LHCN-M2 (cell line): ENCODE data around the gene EPM2AIP1. TPM values are rescaled to one million over a fixed set of nuclear protein-coding genes. Genes with fewer than 3 reads are reported as not detected.
A peak's percentile ranks its signal among the peaks of the same experiment; 100 is the strongest.
"Not testable (repeated sequence)": the region's sequence is repeated elsewhere in the genome, so short reads cannot be mapped to it uniquely, and the experiment has no call there.

ENCODE experiments used
- DNase-seq: peaks from one replicate; pipeline ENCODE4 v3.0.0-alpha.2; 2012; ENCODE audit warnings: low read depth
- total RNA-seq: library from RNA; depleted of rRNA; stranded (reverse); fragments of >200 nt; gene quantifications from 2 replicates; pipeline ENCODE4 v1.2.3, GENCODE V29; 2014; rRNA removed

EPM2AIP1 gene
- total RNA-seq, 1 experiment from 2014 or later: 17.2 TPM

DNA sequence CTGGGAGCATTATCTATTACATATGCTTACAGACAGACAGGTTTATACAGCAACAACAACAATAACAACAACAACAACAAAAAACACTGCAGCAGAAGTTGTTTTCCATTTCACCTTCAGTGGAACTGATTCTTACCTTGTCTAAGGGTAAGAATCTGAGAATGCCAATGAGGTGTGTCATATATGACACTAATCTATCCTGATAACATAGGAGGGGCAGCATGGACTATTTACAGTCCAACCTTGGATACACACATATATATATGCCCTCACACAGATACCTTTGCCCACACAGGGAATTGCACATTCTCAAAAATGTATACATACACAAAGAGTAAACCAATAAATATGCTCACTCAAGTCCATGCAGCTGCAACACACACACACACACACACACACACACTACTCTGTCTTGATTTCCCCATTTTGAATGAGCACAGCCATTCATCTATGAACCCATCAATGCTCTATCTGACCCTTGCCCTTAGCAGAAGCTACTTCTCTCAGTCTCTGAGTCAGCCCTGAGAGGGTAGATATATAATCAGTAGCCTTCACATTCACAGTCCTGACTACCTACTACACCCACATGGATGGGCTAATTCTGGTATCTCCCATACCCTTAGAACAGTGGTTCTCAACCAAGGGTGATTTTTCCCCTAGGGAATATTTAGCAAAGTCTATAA, 38.3 kb downstream of the EPM2AIP1 start:
- no peak for DNase-seq

DNA sequence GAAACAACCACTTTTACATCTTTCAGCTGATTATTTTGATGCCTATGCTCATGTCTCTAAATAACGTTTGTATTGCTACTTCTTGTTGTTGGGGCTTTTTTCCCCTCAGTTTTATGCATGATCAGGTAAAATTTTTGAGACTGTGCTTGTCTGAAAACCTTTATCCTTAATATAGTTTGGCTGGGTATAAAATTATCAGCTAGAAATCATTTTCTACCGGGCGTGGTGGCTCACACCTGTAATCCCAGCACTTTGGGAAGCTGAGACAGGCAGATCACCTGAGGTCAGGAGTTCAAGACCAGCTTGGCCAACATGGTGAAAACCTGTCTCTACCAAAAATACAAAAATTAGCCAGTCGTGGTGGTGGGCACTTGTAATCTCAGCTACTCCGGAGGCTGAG, 45.1 kb downstream of the EPM2AIP1 start:
- not testable (repeated sequence) for DNase-seq

DNA sequence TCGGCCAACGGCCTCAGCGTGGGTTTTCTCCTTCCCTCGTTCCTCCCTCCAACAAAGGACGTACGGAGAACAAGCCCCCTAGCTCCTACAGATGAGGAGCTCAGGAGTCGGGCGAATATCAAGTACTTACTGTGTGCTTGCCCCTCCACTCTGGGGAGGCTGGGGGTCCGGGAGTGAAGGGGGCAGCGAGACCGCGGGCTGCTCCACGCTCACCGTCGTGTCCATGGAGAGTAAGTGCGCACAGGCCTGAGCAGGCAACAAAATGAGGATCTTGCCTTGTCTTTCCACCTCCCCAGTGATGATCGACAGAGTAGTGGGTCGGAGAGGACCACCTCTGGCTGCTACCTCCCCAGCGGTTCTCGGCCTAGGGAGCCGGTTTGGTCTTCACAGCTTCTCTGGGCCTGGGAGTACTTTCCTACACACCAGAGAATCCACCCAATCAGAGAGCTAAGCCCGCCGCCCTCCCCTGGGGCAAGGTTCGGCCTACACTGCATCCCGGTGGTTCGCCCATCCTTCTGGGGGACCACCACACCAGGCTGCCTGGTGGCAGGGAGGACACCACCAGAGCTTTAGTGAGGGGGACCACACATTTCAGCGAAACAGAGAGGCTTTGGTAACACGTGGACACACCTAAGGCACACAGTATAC, 47.5 kb downstream of the EPM2AIP1 start:
- no peak for DNase-seq

DNA sequence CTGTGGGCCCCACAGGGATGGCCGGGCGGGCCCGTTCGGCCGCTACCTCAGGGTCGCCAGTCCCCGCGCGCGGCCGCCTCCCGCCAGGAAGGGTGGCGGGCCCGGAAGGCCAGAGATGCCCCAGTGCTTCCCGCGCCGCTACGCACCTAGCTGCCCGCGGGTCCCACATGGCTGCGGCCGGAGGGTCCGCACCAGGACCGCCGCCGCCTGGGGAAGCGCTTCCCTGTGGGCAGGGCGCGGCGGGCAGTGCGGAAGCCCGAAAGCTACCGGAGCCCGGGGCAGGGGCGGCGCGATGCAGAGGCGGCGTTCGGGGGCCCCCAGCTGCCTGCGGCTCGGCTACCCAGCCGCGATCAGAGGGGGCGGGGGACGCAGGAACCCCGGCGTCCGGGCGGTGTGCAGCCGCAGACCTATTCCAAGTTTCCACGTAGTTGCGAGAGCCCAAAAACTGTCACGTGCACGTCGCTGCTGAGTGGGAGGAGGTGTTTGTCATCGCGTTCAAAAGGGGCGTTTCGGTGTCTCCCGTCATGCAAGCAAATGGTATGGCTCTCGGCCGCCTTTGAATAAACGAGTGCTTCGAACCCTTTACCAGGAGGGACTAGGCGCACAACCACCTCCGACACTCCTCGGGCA, 48.2 kb downstream of the EPM2AIP1 start, which contains the start of gene TRANK1:
Gene TRANK1, minus strand, starts transcription at position 414 of the 630 bp plus-strand sequence. Its CDS starts 245 bp downstream, at position 169.
- peak; percentile 66 for DNase-seq

DNA sequence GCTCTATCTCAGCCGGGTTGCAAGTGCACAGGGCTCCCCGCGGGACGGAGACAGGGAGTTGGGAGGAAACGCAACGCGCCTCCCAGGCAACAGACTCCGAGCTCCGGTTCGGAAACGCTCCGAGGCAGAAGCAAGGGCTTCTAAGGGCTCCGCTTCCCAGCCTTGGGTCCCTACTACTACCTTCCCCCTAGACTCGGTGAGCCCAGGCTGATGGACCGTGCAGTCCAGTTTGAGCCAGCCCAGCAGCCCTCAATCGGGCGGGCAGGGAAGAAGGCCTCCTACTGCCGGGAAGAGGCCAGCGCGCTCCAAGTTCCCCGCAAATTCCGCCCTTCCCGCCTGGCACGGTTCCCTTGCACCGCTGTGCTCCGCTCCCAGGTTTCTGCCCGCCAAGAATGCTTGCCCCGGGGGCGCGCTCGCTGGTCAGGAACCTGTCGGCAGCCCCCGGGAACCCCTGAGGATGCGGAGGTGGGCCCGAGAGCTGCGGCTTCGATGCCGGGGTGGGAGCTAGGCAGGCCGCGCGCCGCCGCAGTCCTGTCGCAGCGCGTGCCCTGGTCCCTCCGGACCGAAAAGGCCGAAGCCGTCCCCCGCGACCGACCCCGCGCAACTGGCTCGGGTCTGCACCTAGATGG, 48.8 kb downstream of the EPM2AIP1 start:
- peak; percentile 59 for DNase-seq

DNA sequence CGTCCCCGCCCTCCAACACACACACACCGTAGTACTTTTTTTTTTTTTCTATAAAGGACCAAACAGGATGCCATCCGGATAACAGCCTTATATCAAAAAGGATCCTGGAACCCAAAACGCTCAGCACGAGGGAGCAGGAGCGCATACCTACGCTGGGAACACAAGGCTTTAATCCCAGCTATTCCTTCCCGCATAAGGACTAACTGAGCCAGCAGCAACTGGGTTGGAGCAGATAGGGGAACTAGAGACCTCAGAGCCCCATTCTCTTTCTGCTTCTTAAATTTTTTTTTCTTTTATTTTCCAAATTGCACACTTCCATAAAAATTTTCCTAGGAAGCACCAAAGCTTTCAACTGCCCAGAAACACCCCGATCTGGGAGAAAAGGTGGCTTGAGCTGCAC, 49.3 kb downstream of the EPM2AIP1 start:
- DNase-seq: no peak

DNA sequence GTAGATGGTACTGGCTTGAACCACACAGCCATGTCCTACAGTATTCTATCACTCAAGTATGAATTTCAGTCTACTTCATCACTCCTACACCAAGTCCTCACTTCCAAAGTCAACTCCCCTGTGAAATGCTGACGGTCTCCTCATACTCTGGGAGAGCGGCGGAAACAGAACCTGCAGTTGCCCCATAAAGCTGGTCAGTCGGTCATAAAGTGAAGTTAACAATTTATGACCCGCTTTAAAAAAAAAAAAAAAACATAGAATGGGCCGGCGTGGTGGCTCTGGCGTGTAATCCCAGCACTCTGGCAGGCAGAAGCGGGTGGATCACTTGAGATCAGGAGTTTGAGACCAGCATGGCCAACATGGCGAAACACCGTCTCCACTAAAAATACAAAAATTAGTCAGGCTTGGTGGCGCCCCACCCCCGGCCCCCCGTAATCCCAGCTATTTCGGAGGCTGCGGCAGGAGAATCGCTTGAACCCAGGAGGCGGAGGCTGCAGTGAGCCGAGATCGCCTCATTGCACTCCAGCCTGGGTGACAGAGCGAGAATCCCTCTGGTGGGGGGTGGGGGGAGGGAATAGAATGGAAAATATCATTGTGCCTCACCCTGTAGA, 50.2 kb downstream of the EPM2AIP1 start:
- no peak for DNase-seq

DNA sequence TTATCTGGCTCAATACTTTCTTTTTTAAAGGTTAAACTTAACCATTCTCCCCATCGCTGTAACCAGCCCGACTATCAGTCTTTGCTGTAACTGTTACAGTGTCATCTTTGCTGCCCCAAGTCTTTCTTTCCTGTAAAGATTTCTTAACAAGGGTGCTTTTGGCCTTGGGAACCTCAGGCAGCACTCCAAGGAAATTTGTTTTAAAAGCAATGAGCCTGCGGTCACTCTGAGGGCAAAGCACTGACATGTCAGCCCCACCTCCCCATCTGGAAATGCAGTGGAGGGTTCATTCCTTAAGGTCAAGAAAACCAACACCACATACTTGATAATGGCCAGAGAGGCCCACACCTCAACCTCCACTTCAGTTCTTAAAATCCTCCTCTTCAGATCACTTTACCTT, 51.3 kb downstream of the EPM2AIP1 start:
- DNase-seq: no peak

DNA sequence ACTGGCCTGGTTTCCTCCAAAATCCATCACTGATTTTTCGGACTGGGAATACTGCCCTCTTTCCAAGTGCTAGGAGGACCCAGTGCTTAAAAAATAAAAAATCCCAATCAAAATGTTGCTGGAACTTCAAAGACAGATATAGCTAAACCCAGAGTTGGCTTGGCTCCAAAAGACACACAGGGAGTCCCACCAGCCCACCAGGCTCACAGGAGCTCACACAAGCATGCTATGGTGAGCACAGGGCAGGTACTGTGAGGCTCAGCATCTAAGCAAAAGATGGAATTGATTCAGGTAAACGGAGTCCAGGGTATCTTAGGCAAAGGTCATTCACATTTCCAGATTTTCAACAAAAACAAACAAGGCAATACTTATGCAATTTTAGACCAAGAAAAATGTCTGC, 51.8 kb downstream of the EPM2AIP1 start:
- DNase-seq: no peak

DNA sequence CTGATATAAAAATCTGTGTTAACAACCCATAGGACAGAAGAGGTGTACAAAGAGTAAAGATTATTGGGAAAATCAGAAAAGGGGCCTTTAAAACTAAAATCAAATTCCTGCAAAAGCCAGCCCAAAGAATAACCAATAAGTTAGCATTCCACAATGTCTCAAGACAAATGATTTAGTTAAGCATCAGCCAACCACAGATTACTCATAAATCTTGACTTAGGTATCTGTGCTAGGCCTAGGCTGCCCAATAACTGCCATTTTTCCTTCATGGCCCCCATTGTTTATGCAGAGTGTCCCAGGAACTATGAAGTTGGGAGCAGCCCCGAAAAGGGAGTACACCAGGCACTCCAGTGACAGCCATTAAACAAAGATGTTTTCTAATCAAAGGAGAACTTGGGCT, 55.4 kb downstream of the EPM2AIP1 start:
- DNase-seq: peak; percentile 21

Other genes with a start within 250 kb of the EPM2AIP1 start
- not detected in 2 replicates for gene DCLK3, start 228.6 kb downstream of the EPM2AIP1 start, total RNA-seq
- 3.4 and 8.4 TPM in 2 replicates for gene TRANK1, start 48.1 kb downstream of the EPM2AIP1 start, total RNA-seq
- 56.4 and 62.2 TPM in 2 replicates for gene MLH1, start 387 bp upstream of the EPM2AIP1 start, total RNA-seq
- gene LRRFIP2, start 181.5 kb upstream of the EPM2AIP1 start, total RNA-seq: 47.3 and 48.4 TPM in 2 replicates